Liver (tissue), 3 donors: ENCODE results near the gene TPRX1.

Experiments used
- ATF3 ChIP-seq: IDR thresholded peaks from 2 replicates; pipeline ENCODE4 v1.6.1; 2016; ENCODE audit warnings: antibody characterized with exemption
- CTCF ChIP-seq: fragments of 150-350 bp; IDR thresholded peaks from 2 replicates; pipeline ENCODE4 v1.5.1; 2017; ENCODE audit warnings: improper control_type of control experiment, low read depth, low read length; ENCODE audit not compliant: missing input control
- EGR1 ChIP-seq, 2 donors: IDR thresholded peaks; 2 replicates each; pipeline ENCODE4 v1.6.1; 2016 to 2018; ENCODE audit warnings: antibody characterized with exemption in 2 of 2, low read depth in 2 of 2
- FOXA1 ChIP-seq: IDR thresholded peaks from 2 replicates; pipeline ENCODE4 v1.6.1; 2016; ENCODE audit warnings: antibody characterized with exemption
- GABPA ChIP-seq, 2 donors: IDR thresholded peaks in 1 of 2; conservative IDR thresholded peaks in 1 of 2; 2 replicates each; pipeline ENCODE4 v1.6.1; 2016; ENCODE audit warnings: antibody characterized with exemption in 2 of 2, mild to moderate bottlenecking in 1 of 2, moderate library complexity in 1 of 2
- JUND ChIP-seq, 2 donors: IDR thresholded peaks; 2 replicates each; pipeline ENCODE4 v1.6.1; 2016; ENCODE audit warnings: antibody characterized with exemption in 2 of 2
- MAX ChIP-seq: IDR thresholded peaks from 2 replicates; pipeline ENCODE4 v1.6.1; 2016; ENCODE audit warnings: antibody characterized with exemption
- RAD21 ChIP-seq, 2 donors: IDR thresholded peaks; 2 replicates each; pipeline ENCODE4 v1.6.1; 2016; ENCODE audit warnings: antibody characterized with exemption in 2 of 2, mild to moderate bottlenecking in 2 of 2
- REST ChIP-seq: IDR thresholded peaks from 2 replicates; pipeline ENCODE4 v1.6.1; 2016; ENCODE audit warnings: antibody characterized with exemption, mild to moderate bottlenecking
- TAF1 ChIP-seq: conservative IDR thresholded peaks from 2 replicates; pipeline ENCODE4 v1.6.1; 2016; ENCODE audit warnings: antibody characterized with exemption, mild to moderate bottlenecking
- YY1 ChIP-seq: IDR thresholded peaks from 2 replicates; pipeline ENCODE4 v1.6.1; 2016; ENCODE audit warnings: antibody characterized with exemption, mild to moderate bottlenecking
- ZBTB33 ChIP-seq: IDR thresholded peaks from 2 replicates; pipeline ENCODE4 v1.6.1; 2016; ENCODE audit warnings: antibody characterized with exemption
- donor health status: healthy.
- donor health status: healthy.

GRCh38 chr19:47853003-47853402, 48.7 kb upstream of the TPRX1 start:
- TF ChIP-seq YY1: no peak
- no peak for TF ChIP-seq CTCF
- no peak for TF ChIP-seq ZBTB33
- no peak for TF ChIP-seq MAX
- TF ChIP-seq GABPA (IDR thresholded peaks at IDR 0.05 in 1 of 2, conservative IDR thresholded peaks at IDR 0.05 in 1 of 2): no peak
- no peak for TF ChIP-seq RAD21 (IDR thresholded peaks at IDR 0.05)
- no peak for TF ChIP-seq JUND (IDR thresholded peaks at IDR 0.05)
- TF ChIP-seq FOXA1: no peak
- no peak for TF ChIP-seq TAF1
- TF ChIP-seq EGR1 (IDR thresholded peaks at IDR 0.05; ENCODE audit: low read depth in 2 of 2): no peak
- TF ChIP-seq REST: no peak
- TF ChIP-seq ATF3: no peak
